Measurements from ENCODE around the gene CAMKMT. TPM values are rescaled to one million over a fixed set of nuclear protein-coding genes. Genes with fewer than 3 reads are reported as not detected.
A peak's percentile ranks its signal among the peaks of the same experiment; 100 is the strongest.

The CAMKMT gene
- total RNA-seq: 3.1 and 5.8 TPM in 2 replicates

- Histone ChIP-seq H3K36me3 (ENCODE audit: control insufficient read depth, insufficient read depth, low read length) (no peaks in the 10 kb centered on the region), H3K27me3 (ENCODE audit: control insufficient read depth, insufficient read depth, low read length) (no peaks in the 10 kb centered on the region), H3K4me3 (ENCODE audit: low read depth, low read length) (peak within 1 kb of the TSS; percentile 86)
- peak; percentile 76 for DNase-seq (ENCODE audit: low read depth)
- no peak for TF ChIP-seq CTCF (IDR thresholded peaks at IDR 0.05; ENCODE audit: insufficient read depth, low read length, poor library complexity, severe bottlenecking)
These were observed at the start of gene CAMKMT, which contains the start of gene PREPL for GRCh38 chr2:44361330-44362206. TSS of gene CAMKMT (plus strand) at chr2:44361947. TSS of gene PREPL (minus strand) at chr2:44361494. CDS start at chr2:44346342, 15,152 bp downstream.

GRCh38 chr2:44314362-44314761 is 47.4 kb upstream of the CAMKMT start:
- no peak for DNase-seq (ENCODE audit: low read depth)
- TF ChIP-seq CTCF (IDR thresholded peaks at IDR 0.05; ENCODE audit: insufficient read depth, low read length, poor library complexity, severe bottlenecking): no peak
- H3K4me3 ChIP-seq (ENCODE audit: low read depth, low read length): no peak overlapping the region
- no peaks in the 10 kb centered on the region for H3K36me3 ChIP-seq (ENCODE audit: control insufficient read depth, insufficient read depth, low read length)
- no peaks in the 10 kb centered on the region for H3K27me3 ChIP-seq (ENCODE audit: control insufficient read depth, insufficient read depth, low read length)

- no peaks in the 10 kb centered on the region for H3K27me3 ChIP-seq (ENCODE audit: control insufficient read depth, insufficient read depth, low read length)
- no peak overlapping the region for H3K4me3 ChIP-seq (ENCODE audit: low read depth, low read length)
- TF ChIP-seq CTCF (IDR thresholded peaks at IDR 0.05; ENCODE audit: insufficient read depth, low read length, poor library complexity, severe bottlenecking): no peak
- DNase-seq (ENCODE audit: low read depth): no peak
- no peaks in the 10 kb centered on the region for H3K36me3 ChIP-seq (ENCODE audit: control insufficient read depth, insufficient read depth, low read length)
These were observed 45.8 kb upstream of the CAMKMT start for GRCh38 chr2:44315945-44316344.

GRCh38 chr2:44320832-44321231 is 40.9 kb upstream of the CAMKMT start:
- H3K36me3 ChIP-seq (ENCODE audit: control insufficient read depth, insufficient read depth, low read length): peaks cover 3% of the 10 kb centered on the region
- no peak for TF ChIP-seq CTCF (IDR thresholded peaks at IDR 0.05; ENCODE audit: insufficient read depth, low read length, poor library complexity, severe bottlenecking)
- H3K4me3 ChIP-seq (ENCODE audit: low read depth, low read length): no peak overlapping the region
- H3K27me3 ChIP-seq (ENCODE audit: control insufficient read depth, insufficient read depth, low read length): no peaks in the 10 kb centered on the region
- no peak for DNase-seq (ENCODE audit: low read depth)

- no peak for DNase-seq (ENCODE audit: low read depth)
- no peaks in the 10 kb centered on the region for H3K27me3 ChIP-seq (ENCODE audit: control insufficient read depth, insufficient read depth, low read length)
- no peak for TF ChIP-seq CTCF (IDR thresholded peaks at IDR 0.05; ENCODE audit: insufficient read depth, low read length, poor library complexity, severe bottlenecking)
- no peak overlapping the region for H3K4me3 ChIP-seq (ENCODE audit: low read depth, low read length)
- H3K36me3 ChIP-seq (ENCODE audit: control insufficient read depth, insufficient read depth, low read length): peaks cover 3% of the 10 kb centered on the region
These were observed 40.4 kb upstream of the CAMKMT start for GRCh38 chr2:44321360-44321759.

Data from kidney epithelial cell (primary cell).